Measurements from ENCODE around the gene SFXN2.

The SFXN2 gene

DNA sequence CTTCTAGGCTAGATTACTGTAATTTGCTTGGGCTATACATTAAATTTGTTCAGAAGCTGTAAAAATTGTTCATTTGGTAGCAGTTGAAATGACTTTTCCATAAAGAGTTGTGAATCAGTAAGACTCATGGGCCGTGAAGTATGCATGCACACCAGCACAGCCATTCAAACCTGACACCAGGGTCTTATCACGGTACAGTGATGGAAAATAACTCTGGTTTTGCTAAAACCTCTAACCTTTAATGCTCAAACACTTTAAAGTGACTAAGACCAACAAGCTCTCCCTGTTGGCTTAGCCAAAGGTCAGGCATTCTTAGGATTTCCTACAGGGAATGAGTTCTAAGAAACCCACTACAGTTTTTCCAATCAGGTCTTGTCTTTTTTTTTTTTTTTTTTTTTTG lies 11.7 kb upstream of the SFXN2 start:
- TF ChIP-seq GATA2 (IDR thresholded peaks at IDR 0.05; ENCODE audit: low read depth, low read length), result no peak
- no peak for TF ChIP-seq GATA3 (IDR thresholded peaks at IDR 0.05; ENCODE audit: low read depth, low read length)

- TF ChIP-seq GATA3 (IDR thresholded peaks at IDR 0.05; ENCODE audit: low read depth, low read length), result no peak
- TF ChIP-seq GATA2 (IDR thresholded peaks at IDR 0.05; ENCODE audit: low read depth, low read length), result no peak
These were observed 9.5 kb upstream of the SFXN2 start for GRCh38 chr10:102704915-102705314.

DNA sequence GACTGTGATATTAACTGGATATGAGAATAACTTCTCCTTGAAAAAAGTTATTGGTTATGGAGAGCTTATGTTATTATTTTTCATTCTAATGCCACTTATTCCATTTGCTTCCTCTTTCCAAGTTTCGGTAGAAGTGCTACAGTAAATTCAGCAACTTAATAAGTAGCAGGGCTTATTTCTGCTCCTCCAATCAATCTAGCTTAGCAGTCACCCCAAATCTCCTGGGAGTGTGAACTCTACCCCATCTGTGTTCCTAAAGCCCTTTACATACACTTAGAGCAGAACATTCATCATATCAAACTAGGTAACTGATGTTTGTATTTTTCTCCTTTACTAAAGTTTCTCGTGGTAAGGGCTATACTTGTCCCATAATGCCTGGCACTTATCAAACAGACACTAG lies 8.9 kb upstream of the SFXN2 start:
- TF ChIP-seq GATA2 (IDR thresholded peaks at IDR 0.05; ENCODE audit: low read depth, low read length) (no peak), GATA3 (IDR thresholded peaks at IDR 0.05; ENCODE audit: low read depth, low read length) (no peak)

- TF ChIP-seq GATA3 (IDR thresholded peaks at IDR 0.05; ENCODE audit: low read depth, low read length) (no peak), GATA2 (IDR thresholded peaks at IDR 0.05; ENCODE audit: low read depth, low read length) (0 out of 2 replicates have a peak, but pooled peaks have one; percentile 25)
These were observed 3.8 kb upstream of the SFXN2 start for GRCh38 chr10:102710609-102711008.

DNA sequence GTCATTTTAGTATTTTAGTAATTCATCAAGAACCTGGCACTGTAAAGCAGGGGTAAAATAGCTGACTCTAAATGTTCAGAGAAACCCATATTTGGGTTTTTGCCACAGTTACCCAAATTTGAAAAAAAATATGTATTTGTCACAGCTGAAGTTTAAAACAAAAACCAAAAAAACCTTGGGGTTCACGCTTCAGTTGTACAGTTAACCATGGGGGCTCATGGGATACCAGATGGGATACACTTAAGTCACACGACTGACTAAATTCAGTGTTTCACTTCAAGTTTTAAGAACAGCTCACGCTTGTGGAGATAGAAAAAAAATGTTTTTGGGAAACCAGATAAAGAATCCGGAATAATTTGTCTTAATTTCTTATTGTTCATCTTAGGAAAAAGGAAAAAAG lies 2.3 kb upstream of the SFXN2 start:
- TF ChIP-seq GATA3 (IDR thresholded peaks at IDR 0.05; ENCODE audit: low read depth, low read length) (no peak), GATA2 (IDR thresholded peaks at IDR 0.05; ENCODE audit: low read depth, low read length) (no peak)

- no peak for TF ChIP-seq GATA2 (IDR thresholded peaks at IDR 0.05; ENCODE audit: low read depth, low read length)
- TF ChIP-seq GATA3 (IDR thresholded peaks at IDR 0.05; ENCODE audit: low read depth, low read length), result no peak
These were observed 1.4 kb upstream of the SFXN2 start for GRCh38 chr10:102712843-102713538.

- TF ChIP-seq GATA3 (IDR thresholded peaks at IDR 0.05; ENCODE audit: low read depth, low read length), result no peak
- no peak for TF ChIP-seq GATA2 (IDR thresholded peaks at IDR 0.05; ENCODE audit: low read depth, low read length)
These were observed 960 bp upstream of the SFXN2 start for GRCh38 chr10:102713539-102713813.

DNA sequence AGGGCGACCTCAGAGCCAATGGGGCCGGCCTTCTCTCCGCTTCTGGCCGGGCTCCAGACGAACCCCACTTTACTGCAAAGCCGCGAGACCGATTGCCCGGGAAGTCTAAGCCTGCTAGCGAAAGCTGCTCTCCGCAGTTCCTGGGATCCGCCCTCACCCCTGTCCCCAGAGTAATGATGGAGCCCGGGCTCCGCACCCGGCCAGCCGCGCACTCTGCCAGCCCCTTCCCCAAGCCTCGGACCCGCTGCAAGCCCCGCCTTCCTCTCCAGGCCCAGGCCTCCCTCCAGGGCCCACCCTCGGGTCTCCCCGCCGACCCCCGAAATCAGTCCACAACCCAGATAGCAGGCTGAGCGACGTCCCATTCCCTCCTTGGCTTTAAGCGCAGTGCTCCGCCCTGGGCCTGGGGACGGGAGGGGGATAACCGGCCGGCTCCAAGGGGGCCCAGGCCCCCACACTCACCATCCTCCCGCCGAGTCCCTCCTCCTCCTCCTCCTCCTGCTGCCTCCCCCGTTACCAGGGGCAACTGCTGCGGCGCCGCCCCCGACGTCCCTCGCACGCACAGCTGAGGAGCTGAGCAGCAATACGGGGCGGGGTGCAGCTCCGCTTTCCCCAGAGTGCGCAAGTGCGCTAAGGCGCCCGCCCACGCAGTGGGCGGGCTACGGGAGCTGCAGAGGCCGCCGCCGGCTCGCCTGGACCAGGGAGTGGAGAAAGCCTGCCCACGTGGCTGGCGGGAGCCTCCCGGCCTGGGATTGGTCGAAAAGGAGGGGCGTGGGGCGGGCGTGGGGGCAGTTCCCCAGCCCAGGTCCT lies 419 bp upstream of the SFXN2 start, which contains the start of gene ARL3:
Gene ARL3 (minus strand): TSS at position 584 of the 807 bp plus-strand sequence. CDS start 122 bp downstream, at position 462.
- TF ChIP-seq GATA2 (IDR thresholded peaks at IDR 0.05; ENCODE audit: low read depth, low read length) (no peak; the same call in 1 of the 2 replicates), GATA3 (IDR thresholded peaks at IDR 0.05; ENCODE audit: low read depth, low read length) (no peak)

DNA sequence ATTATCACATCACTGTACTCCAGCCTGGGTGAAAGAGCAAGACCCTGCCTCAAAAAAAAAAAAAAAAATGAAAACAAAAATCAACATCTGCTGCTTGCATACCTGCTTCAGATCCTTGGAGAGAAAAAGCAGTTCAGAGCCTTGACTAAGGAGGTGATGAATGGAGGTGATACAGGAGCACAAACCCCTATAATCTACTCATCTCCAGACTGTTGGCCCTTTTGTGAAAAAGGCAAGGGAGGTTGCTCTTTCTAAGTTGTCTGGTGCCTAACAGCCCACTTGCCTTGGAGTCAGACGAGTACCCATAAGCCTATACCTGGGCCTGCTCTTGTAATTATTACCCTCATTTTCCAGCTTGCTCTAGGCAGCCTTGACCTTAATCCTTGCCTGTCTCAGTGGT lies 1.4 kb downstream of the SFXN2 start:
- TF ChIP-seq GATA2 (IDR thresholded peaks at IDR 0.05; ENCODE audit: low read depth, low read length), result no peak

DNA sequence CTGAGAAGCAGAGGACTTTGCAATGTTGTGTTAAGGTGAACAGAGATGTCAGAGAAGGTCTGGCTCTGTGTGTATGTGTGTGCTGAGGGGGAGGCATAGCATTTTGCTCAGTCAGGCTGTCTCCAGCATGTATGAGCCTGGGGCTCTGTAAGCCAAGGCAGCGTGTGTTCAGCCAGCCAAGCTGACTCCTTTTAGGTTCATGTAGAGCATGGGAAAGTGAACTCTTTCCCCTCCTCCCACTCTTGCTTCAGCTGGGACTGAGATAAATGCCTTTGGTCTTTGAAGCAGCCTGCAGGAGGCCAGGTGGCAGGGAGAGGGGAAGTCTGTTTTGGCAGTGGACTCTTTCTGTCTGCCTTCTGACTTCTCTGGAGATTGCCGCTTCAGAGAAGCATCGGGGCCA lies 3.8 kb downstream of the SFXN2 start:
- TF ChIP-seq GATA3 (IDR thresholded peaks at IDR 0.05; ENCODE audit: low read depth, low read length) (no peak), GATA2 (IDR thresholded peaks at IDR 0.05; ENCODE audit: low read depth, low read length) (no peak)

GRCh38 chr10:102720337-102720736 lies 5.9 kb downstream of the SFXN2 start:
- TF ChIP-seq GATA2 (IDR thresholded peaks at IDR 0.05; ENCODE audit: low read depth, low read length) (no peak), GATA3 (IDR thresholded peaks at IDR 0.05; ENCODE audit: low read depth, low read length) (no peak)

DNA sequence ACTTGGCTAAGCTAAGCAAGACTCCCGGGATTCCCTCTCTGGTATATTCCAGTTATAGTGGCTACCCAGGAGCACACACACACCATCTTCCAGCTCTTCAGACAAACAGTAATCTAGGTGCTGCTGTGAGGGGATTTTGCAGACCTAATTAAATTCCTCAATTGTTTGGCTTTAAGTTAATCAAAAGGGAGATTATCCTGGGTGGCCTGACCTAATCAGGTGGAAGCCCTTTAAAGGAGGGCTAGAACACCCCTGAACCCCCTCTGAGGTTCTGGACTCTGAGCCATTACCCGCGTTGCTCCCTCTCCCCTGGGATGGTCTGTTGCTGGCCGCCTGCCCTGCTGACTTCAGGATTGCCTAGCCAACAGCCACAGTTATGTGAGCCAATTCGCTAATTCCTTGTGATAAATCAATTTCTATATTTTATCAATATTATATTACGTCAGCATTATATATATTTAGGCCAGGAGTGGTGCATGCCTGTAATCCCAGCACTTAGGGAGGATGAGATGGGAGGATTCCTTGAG lies 6.4 kb downstream of the SFXN2 start:
- no peak for TF ChIP-seq GATA3 (IDR thresholded peaks at IDR 0.05; ENCODE audit: low read depth, low read length)

DNA sequence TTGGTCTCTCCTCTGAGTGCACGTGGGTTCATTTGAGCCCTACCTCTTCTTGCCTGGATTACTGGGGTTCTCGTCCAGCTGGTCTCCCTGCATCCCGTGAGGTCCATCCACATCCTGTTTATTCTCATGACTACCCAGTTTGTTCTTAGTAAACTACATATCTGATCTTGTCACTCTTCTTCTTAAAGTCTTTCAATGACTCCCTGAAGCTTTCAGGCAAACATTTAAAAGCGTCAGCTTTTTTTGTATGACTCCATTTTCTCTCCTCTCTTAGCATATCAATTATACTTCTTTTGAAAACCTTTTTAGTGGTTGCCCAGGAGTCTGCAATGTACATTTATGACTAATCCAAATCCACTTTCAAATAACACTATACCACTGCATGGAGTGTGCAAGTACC lies 7.5 kb downstream of the SFXN2 start:
- no peak for TF ChIP-seq GATA2 (IDR thresholded peaks at IDR 0.05; ENCODE audit: low read depth, low read length)
- no peak for TF ChIP-seq GATA3 (IDR thresholded peaks at IDR 0.05; ENCODE audit: low read depth, low read length)

GRCh38 chr10:102723989-102724388 lies 9.6 kb downstream of the SFXN2 start:
- TF ChIP-seq GATA3 (IDR thresholded peaks at IDR 0.05; ENCODE audit: low read depth, low read length) (no peak), GATA2 (IDR thresholded peaks at IDR 0.05; ENCODE audit: low read depth, low read length) (no peak)

DNA sequence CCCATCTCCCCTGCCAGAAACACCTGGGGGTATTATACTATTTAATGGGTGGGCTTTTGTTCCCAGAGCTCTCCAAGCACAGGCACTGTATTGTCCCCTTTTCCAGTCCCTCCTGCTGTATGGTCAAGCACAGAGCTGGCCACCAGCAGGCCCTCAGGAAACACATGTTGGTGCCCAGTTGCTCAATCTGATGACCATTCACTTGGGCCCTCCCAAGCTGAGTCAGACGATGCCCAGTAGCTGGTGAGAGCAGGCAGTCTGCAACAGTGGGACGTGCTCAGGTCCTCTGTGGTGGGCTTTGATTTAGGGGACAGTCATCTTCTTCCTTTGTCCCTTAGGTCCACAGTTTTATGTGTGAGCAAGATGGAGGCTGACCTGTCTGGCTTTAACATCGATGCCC lies 11.8 kb downstream of the SFXN2 start:
- TF ChIP-seq GATA2 (IDR thresholded peaks at IDR 0.05; ENCODE audit: low read depth, low read length) (no peak), GATA3 (IDR thresholded peaks at IDR 0.05; ENCODE audit: low read depth, low read length) (no peak)

All from SH-SY5Y (cell line).